Keratinocyte (primary cell): ENCODE data around the gene BANP. TPM values are rescaled to one million over a fixed set of nuclear protein-coding genes. Genes with fewer than 3 reads are reported as not detected.

Experiments
- DNase-seq: peaks from one replicate; pipeline ENCODE4 v3.0.0-alpha.2; 2011; ENCODE audit warnings: low read depth, missing footprints, low spot score
- FAIRE-seq: peaks from 2 replicates; lab custom pipeline; 2011; peaks lifted over from hg19 to GRCh38; lab: Jason Lieb, UNC
- H2AFZ ChIP-seq: 2 replicates; pipeline ENCODE4 v1.6.0; 2012; ENCODE audit warnings: low read length, control low read depth, inconsistent platforms; ENCODE audit not compliant: control insufficient read depth
- H3K27ac ChIP-seq: 2 replicates; pipeline ENCODE4 v1.5.1; 2011; ENCODE audit warnings: low read length; ENCODE audit not compliant: control insufficient read depth, insufficient read depth
- H3K27me3 ChIP-seq: 3 replicates; pipeline ENCODE4 v1.6.0; 2011; ENCODE audit warnings: low read length; ENCODE audit not compliant: control insufficient read depth, insufficient read depth; ENCODE audit errors: extremely low read depth
- H3K36me3 ChIP-seq, 2 experiments: 2 replicates in 1 of 2; 3 replicates in 1 of 2; pipeline ENCODE4 v1.5.1; 2011; ENCODE audit warnings: low read length in 2 of 2, mild to moderate bottlenecking in 1 of 2; ENCODE audit not compliant: control insufficient read depth in 2 of 2, insufficient read depth in 2 of 2; ENCODE audit errors: extremely low read depth in 1 of 2
- H3K4me1 ChIP-seq: 3 replicates; pipeline ENCODE4 v1.5.1; 2011; ENCODE audit warnings: low read length; ENCODE audit not compliant: control insufficient read depth, insufficient read depth; ENCODE audit errors: extremely low read depth
- H3K4me2 ChIP-seq: 3 replicates; pipeline ENCODE4 v1.6.0; 2011; ENCODE audit warnings: low read depth, low read length; ENCODE audit not compliant: control insufficient read depth, insufficient read depth; ENCODE audit errors: extremely low read depth
- H3K4me3 ChIP-seq, 3 experiments: fragments of 200-600 bp in 1 of 3; sonication (generic) in 1 of 3; 2 replicates in 2 of 3; 3 replicates in 1 of 3; pipeline ENCODE4 v1.5.1; 2011 to 2016; ENCODE audit warnings: low read length in 3 of 3, mild to moderate bottlenecking in 3 of 3, control low read depth in 2 of 3, inconsistent platforms in 1 of 3, low read depth in 1 of 3, mixed read lengths in 1 of 3, mixed run types in 1 of 3, moderate library complexity in 1 of 3; ENCODE audit not compliant: control insufficient read depth in 2 of 3, insufficient read depth in 2 of 3; ENCODE audit errors: extremely low read depth in 1 of 3
- H3K79me2 ChIP-seq: 2 replicates; pipeline ENCODE4 v1.6.0; 2012; ENCODE audit warnings: low read length; ENCODE audit not compliant: control insufficient read depth, insufficient read depth
- H3K9ac ChIP-seq: 3 replicates; pipeline ENCODE4 v1.6.0; 2011; ENCODE audit warnings: low read length; ENCODE audit not compliant: control insufficient read depth, insufficient read depth; ENCODE audit errors: extremely low read depth
- H3K9me1 ChIP-seq: 3 replicates; pipeline ENCODE4 v1.6.0; 2011; ENCODE audit warnings: low read length; ENCODE audit not compliant: control insufficient read depth, insufficient read depth; ENCODE audit errors: extremely low read depth
- H3K9me3 ChIP-seq: 2 replicates; pipeline ENCODE4 v1.5.1; 2012; ENCODE audit warnings: low read depth, low read length; ENCODE audit not compliant: control insufficient read depth
- H4K20me1 ChIP-seq: 3 replicates; pipeline ENCODE4 v1.6.0; 2011; ENCODE audit warnings: low read length; ENCODE audit not compliant: control insufficient read depth, insufficient read depth; ENCODE audit errors: extremely low read depth
- CTCF ChIP-seq, 3 experiments: IDR thresholded peaks in 1 of 3; conservative IDR thresholded peaks in 1 of 3; optimal IDR thresholded peaks in 1 of 3; 2 replicates in 2 of 3; 3 replicates in 1 of 3; pipeline versions ENCODE3 to v1.5.1; 2011; ENCODE audit warnings: low read length in 3 of 3, mild to moderate bottlenecking in 3 of 3, moderate library complexity in 2 of 3, control low read depth in 1 of 3, inconsistent platforms in 1 of 3; ENCODE audit not compliant: insufficient read depth in 2 of 3; ENCODE audit errors: extremely low read depth in 1 of 3
- EZH2 ChIP-seq: IDR thresholded peaks from one replicate; pipeline ENCODE4 v1.6.1; 2012; ENCODE audit warnings: inconsistent platforms, mild to moderate bottlenecking, low read length, moderate library complexity
- dilution Hi-C: fragments of 300-500 bp; cut with MboI; formaldehyde crosslinking; loops from one replicate; pipeline ENCODE4 v1.7.0; 2020; ENCODE audit warnings: low sequenced_read_pairs; ENCODE audit not compliant: extremely low pct_ligation_motif_present
- polyA plus RNA-seq, 5 experiments: library from polyadenylated mRNA; depleted of rRNA in 3 of 5; stranded (reverse) in 3 of 5; stranded (forward) in 1 of 5; unstranded in 1 of 5; fragments of >200 nt; gene quantifications; 1 replicate in 1 of 5; 2 replicates in 3 of 5; 3 replicates in 1 of 5; pipeline versions ENCODE4 v1.2.1 to v1.2.3, GENCODE V29; 2011 to 2012; ENCODE audit warnings: missing spikeins in 2 of 5, low read depth in 1 of 5, low replicate concordance in 1 of 5

The BANP gene
- polyA plus RNA-seq, 1 donor (not counting 4 experiments of a cell fraction or from before 2014, with no cell fraction given) = 10.8 TPM

GRCh38 chr16:88014252-88014781, 63.1 kb downstream of the BANP start:
- H3K27ac ChIP-seq = no peak overlapping the region
- H4K20me1 ChIP-seq = no peaks in the 10 kb centered on the region
- DNase-seq (no peak), FAIRE-seq (no peak)
- H3K4me3 ChIP-seq = no peak overlapping the region
- no peaks in the 10 kb centered on the region for H3K9me1 ChIP-seq
- H3K9ac ChIP-seq = no peak overlapping the region
- no peaks in the 10 kb centered on the region for H3K27me3 ChIP-seq
- no peaks in the 10 kb centered on the region for H3K79me2 ChIP-seq
- H2AFZ ChIP-seq = no peak overlapping the region
- dilution Hi-C loops = no loop called here
- H3K36me3 ChIP-seq = peaks cover 8 to 10% of the 10 kb centered on the region in 2 experiments
- H3K9me3 ChIP-seq = no peaks in the 10 kb centered on the region
- no peak overlapping the region for H3K4me2 ChIP-seq
- H3K4me1 ChIP-seq = peaks cover 11% of the 10 kb centered on the region
- TF ChIP-seq CTCF (optimal IDR thresholded peaks at IDR 0.05 in 1 of 3, IDR thresholded peaks at IDR 0.05 in 1 of 3, conservative IDR thresholded peaks at IDR 0.05 in 1 of 3; ENCODE audit: extremely low read depth in 1 of 3, insufficient read depth in 2 of 3, low read length in 3 of 3) = no peak
- TF ChIP-seq EZH2 = no peak

- Histone ChIP-seq H3K27ac (no peak overlapping the region), H4K20me1 (no peaks in the 10 kb centered on the region), H3K9ac (no peak overlapping the region), H3K4me3 (no peak overlapping the region), H3K79me2 (no peaks in the 10 kb centered on the region), H3K27me3 (no peaks in the 10 kb centered on the region), H3K36me3 (peaks cover 8 to 10% of the 10 kb centered on the region in 2 experiments), H3K4me1 (peaks cover 11% of the 10 kb centered on the region), H2AFZ (no peak overlapping the region), H3K4me2 (no peak overlapping the region), H3K9me3 (no peaks in the 10 kb centered on the region), H3K9me1 (no peaks in the 10 kb centered on the region)
- dilution Hi-C loops = no loop called here
- no peak for FAIRE-seq
- TF ChIP-seq CTCF (optimal IDR thresholded peaks at IDR 0.05 in 1 of 3, IDR thresholded peaks at IDR 0.05 in 1 of 3, conservative IDR thresholded peaks at IDR 0.05 in 1 of 3; ENCODE audit: extremely low read depth in 1 of 3, insufficient read depth in 2 of 3, low read length in 3 of 3) = no peak
- no peak for TF ChIP-seq EZH2
- DNase-seq = no peak
These were observed 63.9 kb downstream of the BANP start for GRCh38 chr16:88014954-88015805.
